HG03432 (cell line): ENCODE results near the gene LAMA2.

ENCODE experiments used
- ATAC-seq: cut with Tn5 transposase; IDR thresholded peaks from one replicate; pipeline ENCODE4 v1.9.1; 2021; ENCODE audit warnings: mild to moderate bottlenecking, moderate library complexity; ENCODE audit not compliant: unreplicated experiment

Gene LAMA2

GRCh38 chr6:129287231-129288177, 404.6 kb downstream of the LAMA2 start:
- ATAC-seq = no peak

- ATAC-seq = no peak
Measured at GRCh38 chr6:129289442-129289841, 406.5 kb downstream of the LAMA2 start.

GRCh38 chr6:129292836-129293235, 409.9 kb downstream of the LAMA2 start:
- ATAC-seq = no peak

GRCh38 chr6:129297592-129297991, 414.7 kb downstream of the LAMA2 start:
- ATAC-seq = no peak

- no peak for ATAC-seq
Measured at GRCh38 chr6:129302671-129303070, 419.7 kb downstream of the LAMA2 start.

GRCh38 chr6:129306826-129307225, 423.9 kb downstream of the LAMA2 start:
- ATAC-seq = no peak

GRCh38 chr6:129307845-129308244, 424.9 kb downstream of the LAMA2 start:
- ATAC-seq = no peak

GRCh38 chr6:129309154-129309553, 426.2 kb downstream of the LAMA2 start:
- no peak for ATAC-seq

GRCh38 chr6:129312880-129313279, 429.9 kb downstream of the LAMA2 start:
- no peak for ATAC-seq

GRCh38 chr6:129314575-129314974, 431.6 kb downstream of the LAMA2 start:
- no peak for ATAC-seq

GRCh38 chr6:129317931-129318820, 435.2 kb downstream of the LAMA2 start:
- ATAC-seq = no peak

- ATAC-seq = no peak
Measured at GRCh38 chr6:129320892-129321291, 438.0 kb downstream of the LAMA2 start.

- ATAC-seq = no peak
Measured at GRCh38 chr6:129321303-129321702, 438.4 kb downstream of the LAMA2 start.

- no peak for ATAC-seq
Measured at GRCh38 chr6:129324345-129324744, 441.4 kb downstream of the LAMA2 start.

GRCh38 chr6:129329678-129330077, 446.7 kb downstream of the LAMA2 start:
- no peak for ATAC-seq

- no peak for ATAC-seq
Measured at GRCh38 chr6:129331450-129332138, 448.7 kb downstream of the LAMA2 start.

GRCh38 chr6:129335792-129336191, 452.9 kb downstream of the LAMA2 start:
- ATAC-seq = no peak

- ATAC-seq = no peak
Measured at GRCh38 chr6:129338683-129339082, 455.7 kb downstream of the LAMA2 start.

- ATAC-seq = no peak
Measured at GRCh38 chr6:129340983-129341382, 458.0 kb downstream of the LAMA2 start.

- no peak for ATAC-seq
Measured at GRCh38 chr6:129342243-129342642, 459.3 kb downstream of the LAMA2 start.

GRCh38 chr6:129342796-129343195, 459.9 kb downstream of the LAMA2 start:
- ATAC-seq = no peak
